ENCODE results near the gene SFTPA2. TPM values are rescaled to one million over a fixed set of nuclear protein-coding genes. Genes with fewer than 3 reads are reported as not detected.

The SFTPA2 gene
- under 1 TPM in 1 of 2 donors, not detected in 1; 0.17 TPM for total RNA-seq
- not detected for polyA plus RNA-seq

- TF ChIP-seq HNF4A (conservative IDR thresholded peaks at IDR 0.05) (no peak), RAD21 (IDR thresholded peaks at IDR 0.05) (no peak)
- H3K36me3 ChIP-seq (ENCODE audit: control insufficient read depth in 4 of 4, insufficient read depth in 3 of 4, low read depth in 1 of 4, low read length in 3 of 4) = no peaks in the 10 kb centered on the region
- H3K27me3 ChIP-seq (ENCODE audit: control insufficient read depth in 4 of 4, insufficient read depth in 4 of 4, low read length in 3 of 4) = no peaks in the 10 kb centered on the region
- no peak within 1 kb of the TSS for H3K4me3 ChIP-seq (ENCODE audit: low read depth in 1 of 3, low read length in 3 of 3)
- no peak within 1 kb of the TSS for H3K9ac ChIP-seq (ENCODE audit: low read depth in 1 of 2, low read length in 2 of 2)
- H3K4me1 ChIP-seq (ENCODE audit: control insufficient read depth in 4 of 4, insufficient read depth in 4 of 4, low read length in 3 of 4) = peaks cover 0 to 16% (median 8%) of the 10 kb centered on the region in 4 donors
- DNase-seq (ENCODE audit: low spot score) = no peak
- 96% methylated on average over 1 of the region's 1 CpG for WGBS
- H3K9me3 ChIP-seq (ENCODE audit: control insufficient read depth in 4 of 4, low read length in 3 of 4) = no peaks in the 10 kb centered on the region
- no peak within 1 kb of the TSS for H3K27ac ChIP-seq (ENCODE audit: low read depth in 1 of 2, low read length in 2 of 2)
Observed at GRCh38 chr10:79560160-79560709, at the start of gene SFTPA2. Gene SFTPA2, minus strand, starts transcription at chr10:79560407. Its CDS starts 924 bp downstream, at chr10:79559483.

- 55% methylated on average over 20 of the region's 20 CpGs for WGBS
- no peak for DNase-seq (ENCODE audit: low spot score)
- H3K4me3 ChIP-seq (ENCODE audit: low read depth in 1 of 3, low read length in 3 of 3) = no peak overlapping the region
- peaks cover 0 to 1% (median 0%) of the 10 kb centered on the region in 4 donors for H3K4me1 ChIP-seq (ENCODE audit: control insufficient read depth in 4 of 4, insufficient read depth in 4 of 4, low read length in 3 of 4)
- H3K36me3 ChIP-seq (ENCODE audit: control insufficient read depth in 4 of 4, insufficient read depth in 3 of 4, low read depth in 1 of 4, low read length in 3 of 4) = no peaks in the 10 kb centered on the region
- TF ChIP-seq FOXA1 (IDR thresholded peaks at IDR 0.05) = no peak
- peak; percentile 76 to 82 for TF ChIP-seq RAD21 (IDR thresholded peaks at IDR 0.05)
- TF ChIP-seq CTCF (IDR thresholded peaks at IDR 0.05; ENCODE audit: low read depth, low read length, missing input control) = peak; percentile 46
- no peak for TF ChIP-seq GABPA (IDR thresholded peaks at IDR 0.05 in 1 of 2, conservative IDR thresholded peaks at IDR 0.05 in 1 of 2)
- TF ChIP-seq YY1 (IDR thresholded peaks at IDR 0.05) = no peak
- no peak for TF ChIP-seq RXRA (IDR thresholded peaks at IDR 0.05)
- no peak for TF ChIP-seq HNF4A (conservative IDR thresholded peaks at IDR 0.05)
- TF ChIP-seq NR2F2 (IDR thresholded peaks at IDR 0.05) = no peak
- TF ChIP-seq FOXA2 (IDR thresholded peaks at IDR 0.05) = no peak
- no peak overlapping the region for H3K9ac ChIP-seq (ENCODE audit: low read depth in 1 of 2, low read length in 2 of 2)
- no peak overlapping the region for H3K27ac ChIP-seq (ENCODE audit: low read depth in 1 of 2, low read length in 2 of 2)
- no peaks in the 10 kb centered on the region for H3K27me3 ChIP-seq (ENCODE audit: control insufficient read depth in 4 of 4, insufficient read depth in 4 of 4, low read length in 3 of 4)
- H3K9me3 ChIP-seq (ENCODE audit: control insufficient read depth in 4 of 4, low read length in 3 of 4) = no peaks in the 10 kb centered on the region
Observed at GRCh38 chr10:79608505-79609375, 48.5 kb upstream of the SFTPA2 start.

DNA sequence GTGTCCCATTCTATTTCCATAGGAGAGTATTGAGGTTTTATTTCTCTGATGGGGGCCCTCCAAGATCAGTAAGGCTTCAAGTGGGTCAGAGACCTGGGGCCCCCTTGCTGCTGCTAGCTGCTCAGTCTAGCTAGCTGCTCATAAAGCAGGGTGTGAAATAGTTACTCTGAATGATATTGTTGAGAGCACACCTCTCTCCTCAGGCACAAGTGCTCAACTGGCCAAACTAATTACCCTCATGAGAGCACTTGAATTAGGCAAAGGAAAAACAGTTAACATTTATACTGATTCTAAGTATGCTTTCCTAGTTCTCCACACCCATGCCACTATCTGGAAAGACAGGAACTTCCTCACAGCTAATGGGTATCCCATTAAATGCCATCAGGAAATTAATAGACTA, 45.1 kb upstream of the SFTPA2 start:
- H3K9me3 ChIP-seq (ENCODE audit: control insufficient read depth in 4 of 4, low read length in 3 of 4) = no peaks in the 10 kb centered on the region
- H3K9ac ChIP-seq (ENCODE audit: low read depth in 1 of 2, low read length in 2 of 2) = no peak overlapping the region
- no peak overlapping the region for H3K4me3 ChIP-seq (ENCODE audit: low read depth in 1 of 3, low read length in 3 of 3)
- DNase-seq (ENCODE audit: low spot score) = no peak
- no peak overlapping the region for H3K27ac ChIP-seq (ENCODE audit: low read depth in 1 of 2, low read length in 2 of 2)
- H3K4me1 ChIP-seq (ENCODE audit: control insufficient read depth in 4 of 4, insufficient read depth in 4 of 4, low read length in 3 of 4) = peaks cover 0 to 1% (median 0%) of the 10 kb centered on the region in 4 donors
- no peaks in the 10 kb centered on the region for H3K27me3 ChIP-seq (ENCODE audit: control insufficient read depth in 4 of 4, insufficient read depth in 4 of 4, low read length in 3 of 4)
- no peaks in the 10 kb centered on the region for H3K36me3 ChIP-seq (ENCODE audit: control insufficient read depth in 4 of 4, insufficient read depth in 3 of 4, low read depth in 1 of 4, low read length in 3 of 4)
- TF ChIP-seq, protein P1, sequence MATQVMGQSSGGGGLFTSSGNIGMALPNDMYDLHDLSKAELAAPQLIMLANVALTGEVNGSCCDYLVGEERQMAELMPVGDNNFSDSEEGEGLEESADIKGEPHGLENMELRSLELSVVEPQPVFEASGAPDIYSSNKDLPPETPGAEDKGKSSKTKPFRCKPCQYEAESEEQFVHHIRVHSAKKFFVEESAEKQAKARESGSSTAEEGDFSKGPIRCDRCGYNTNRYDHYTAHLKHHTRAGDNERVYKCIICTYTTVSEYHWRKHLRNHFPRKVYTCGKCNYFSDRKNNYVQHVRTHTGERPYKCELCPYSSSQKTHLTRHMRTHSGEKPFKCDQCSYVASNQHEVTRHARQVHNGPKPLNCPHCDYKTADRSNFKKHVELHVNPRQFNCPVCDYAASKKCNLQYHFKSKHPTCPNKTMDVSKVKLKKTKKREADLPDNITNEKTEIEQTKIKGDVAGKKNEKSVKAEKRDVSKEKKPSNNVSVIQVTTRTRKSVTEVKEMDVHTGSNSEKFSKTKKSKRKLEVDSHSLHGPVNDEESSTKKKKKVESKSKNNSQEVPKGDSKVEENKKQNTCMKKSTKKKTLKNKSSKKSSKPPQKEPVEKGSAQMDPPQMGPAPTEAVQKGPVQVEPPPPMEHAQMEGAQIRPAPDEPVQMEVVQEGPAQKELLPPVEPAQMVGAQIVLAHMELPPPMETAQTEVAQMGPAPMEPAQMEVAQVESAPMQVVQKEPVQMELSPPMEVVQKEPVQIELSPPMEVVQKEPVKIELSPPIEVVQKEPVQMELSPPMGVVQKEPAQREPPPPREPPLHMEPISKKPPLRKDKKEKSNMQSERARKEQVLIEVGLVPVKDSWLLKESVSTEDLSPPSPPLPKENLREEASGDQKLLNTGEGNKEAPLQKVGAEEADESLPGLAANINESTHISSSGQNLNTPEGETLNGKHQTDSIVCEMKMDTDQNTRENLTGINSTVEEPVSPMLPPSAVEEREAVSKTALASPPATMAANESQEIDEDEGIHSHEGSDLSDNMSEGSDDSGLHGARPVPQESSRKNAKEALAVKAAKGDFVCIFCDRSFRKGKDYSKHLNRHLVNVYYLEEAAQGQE (IDR thresholded peaks at IDR 0.05) = no peak
- TF ChIP-seq EGR1 (IDR thresholded peaks at IDR 0.05; ENCODE audit: low read depth in 2 of 2) = no peak
- TF ChIP-seq TAF1 (conservative IDR thresholded peaks at IDR 0.05) = no peak
- TF ChIP-seq RXRA (IDR thresholded peaks at IDR 0.05) = no peak
- no peak for TF ChIP-seq YY1 (IDR thresholded peaks at IDR 0.05)
- TF ChIP-seq, protein P2, sequence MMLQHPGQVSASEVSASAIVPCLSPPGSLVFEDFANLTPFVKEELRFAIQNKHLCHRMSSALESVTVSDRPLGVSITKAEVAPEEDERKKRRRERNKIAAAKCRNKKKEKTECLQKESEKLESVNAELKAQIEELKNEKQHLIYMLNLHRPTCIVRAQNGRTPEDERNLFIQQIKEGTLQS (IDR thresholded peaks at IDR 0.05) = no peak
- TF ChIP-seq GABPA (IDR thresholded peaks at IDR 0.05 in 1 of 2, conservative IDR thresholded peaks at IDR 0.05 in 1 of 2) = no peak
